ENCODE measurements around the gene CFAP74.

The CFAP74 gene

DNA sequence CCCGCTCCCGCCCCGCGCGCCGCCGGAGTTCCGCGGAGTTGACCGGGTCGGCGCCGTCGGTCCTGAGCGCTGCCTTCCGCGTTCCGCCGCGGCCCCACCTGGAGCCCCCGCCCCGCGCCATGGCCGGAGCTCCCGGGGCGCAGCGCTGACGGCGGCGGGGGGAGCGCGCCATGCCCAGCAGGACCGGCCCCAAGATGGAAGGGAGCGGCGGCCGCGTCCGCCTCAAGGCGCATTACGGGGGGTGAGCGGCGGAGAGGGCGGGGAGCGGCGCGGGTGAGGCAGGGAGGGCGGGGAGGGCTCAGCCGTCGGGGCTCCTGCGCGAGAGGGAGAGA is 46.8 kb upstream of the CFAP74 start:
- no peak overlapping the region for H3K4me3 ChIP-seq (ENCODE audit: low read depth, low read length)
- TF ChIP-seq, protein P1, sequence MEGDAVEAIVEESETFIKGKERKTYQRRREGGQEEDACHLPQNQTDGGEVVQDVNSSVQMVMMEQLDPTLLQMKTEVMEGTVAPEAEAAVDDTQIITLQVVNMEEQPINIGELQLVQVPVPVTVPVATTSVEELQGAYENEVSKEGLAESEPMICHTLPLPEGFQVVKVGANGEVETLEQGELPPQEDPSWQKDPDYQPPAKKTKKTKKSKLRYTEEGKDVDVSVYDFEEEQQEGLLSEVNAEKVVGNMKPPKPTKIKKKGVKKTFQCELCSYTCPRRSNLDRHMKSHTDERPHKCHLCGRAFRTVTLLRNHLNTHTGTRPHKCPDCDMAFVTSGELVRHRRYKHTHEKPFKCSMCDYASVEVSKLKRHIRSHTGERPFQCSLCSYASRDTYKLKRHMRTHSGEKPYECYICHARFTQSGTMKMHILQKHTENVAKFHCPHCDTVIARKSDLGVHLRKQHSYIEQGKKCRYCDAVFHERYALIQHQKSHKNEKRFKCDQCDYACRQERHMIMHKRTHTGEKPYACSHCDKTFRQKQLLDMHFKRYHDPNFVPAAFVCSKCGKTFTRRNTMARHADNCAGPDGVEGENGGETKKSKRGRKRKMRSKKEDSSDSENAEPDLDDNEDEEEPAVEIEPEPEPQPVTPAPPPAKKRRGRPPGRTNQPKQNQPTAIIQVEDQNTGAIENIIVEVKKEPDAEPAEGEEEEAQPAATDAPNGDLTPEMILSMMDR (IDR thresholded peaks at IDR 0.05; ENCODE audit: borderline replicate concordance, insufficient read depth, low read depth, low read length): no peak

DNA sequence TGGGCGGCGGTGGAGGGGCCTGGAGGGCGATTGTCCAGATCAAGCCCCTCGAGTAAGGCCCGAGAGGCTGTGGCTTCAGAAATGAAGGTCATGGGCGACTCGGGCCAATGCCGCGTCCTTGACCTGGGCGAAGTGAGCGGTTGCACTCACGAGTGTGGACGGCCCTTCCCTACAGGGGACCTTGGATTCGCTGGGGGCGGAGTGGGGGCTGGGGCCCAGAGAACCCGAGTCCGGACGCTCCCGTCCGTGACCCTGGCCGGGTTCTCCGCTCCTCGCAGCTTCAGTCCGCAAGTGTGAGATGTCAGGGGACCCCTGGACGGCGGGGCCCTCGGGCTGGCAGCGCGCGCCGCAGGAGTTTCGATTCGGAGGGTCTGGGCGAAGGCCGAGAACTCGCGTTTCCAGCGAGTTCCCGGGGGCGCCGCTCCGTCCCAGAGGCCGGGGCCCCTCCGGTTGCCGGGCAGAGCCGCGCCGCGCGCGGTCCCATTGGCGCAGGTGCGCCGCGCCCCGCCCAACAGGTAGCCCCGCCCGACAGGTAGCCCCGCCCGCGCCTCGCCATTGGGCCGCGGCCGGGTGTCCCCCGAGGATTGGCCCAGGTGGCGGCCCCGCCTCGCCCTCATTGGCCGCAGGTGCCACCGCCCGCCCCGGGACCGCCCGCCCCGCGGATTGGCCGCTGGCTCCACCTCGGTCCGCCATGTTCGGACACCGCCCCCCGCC is 46.3 kb upstream of the CFAP74 start, which contains the start of gene PRKCZ:
TSS of gene PRKCZ (plus strand) at position 694 of the 714 bp plus-strand sequence. CDS start 220 bp downstream, outside the sequence.
- no peak within 1 kb of the TSS for H3K4me3 ChIP-seq (ENCODE audit: low read depth, low read length)
- TF ChIP-seq, protein P1 (IDR thresholded peaks at IDR 0.05; ENCODE audit: borderline replicate concordance, insufficient read depth, low read depth, low read length): no peak

GRCh38 chr1:2049225-2049717 is 45.7 kb upstream of the CFAP74 start:
- TF ChIP-seq, protein P1 (IDR thresholded peaks at IDR 0.05; ENCODE audit: borderline replicate concordance, insufficient read depth, low read depth, low read length): no peak
- H3K4me3 ChIP-seq (ENCODE audit: low read depth, low read length): no peak overlapping the region

DNA sequence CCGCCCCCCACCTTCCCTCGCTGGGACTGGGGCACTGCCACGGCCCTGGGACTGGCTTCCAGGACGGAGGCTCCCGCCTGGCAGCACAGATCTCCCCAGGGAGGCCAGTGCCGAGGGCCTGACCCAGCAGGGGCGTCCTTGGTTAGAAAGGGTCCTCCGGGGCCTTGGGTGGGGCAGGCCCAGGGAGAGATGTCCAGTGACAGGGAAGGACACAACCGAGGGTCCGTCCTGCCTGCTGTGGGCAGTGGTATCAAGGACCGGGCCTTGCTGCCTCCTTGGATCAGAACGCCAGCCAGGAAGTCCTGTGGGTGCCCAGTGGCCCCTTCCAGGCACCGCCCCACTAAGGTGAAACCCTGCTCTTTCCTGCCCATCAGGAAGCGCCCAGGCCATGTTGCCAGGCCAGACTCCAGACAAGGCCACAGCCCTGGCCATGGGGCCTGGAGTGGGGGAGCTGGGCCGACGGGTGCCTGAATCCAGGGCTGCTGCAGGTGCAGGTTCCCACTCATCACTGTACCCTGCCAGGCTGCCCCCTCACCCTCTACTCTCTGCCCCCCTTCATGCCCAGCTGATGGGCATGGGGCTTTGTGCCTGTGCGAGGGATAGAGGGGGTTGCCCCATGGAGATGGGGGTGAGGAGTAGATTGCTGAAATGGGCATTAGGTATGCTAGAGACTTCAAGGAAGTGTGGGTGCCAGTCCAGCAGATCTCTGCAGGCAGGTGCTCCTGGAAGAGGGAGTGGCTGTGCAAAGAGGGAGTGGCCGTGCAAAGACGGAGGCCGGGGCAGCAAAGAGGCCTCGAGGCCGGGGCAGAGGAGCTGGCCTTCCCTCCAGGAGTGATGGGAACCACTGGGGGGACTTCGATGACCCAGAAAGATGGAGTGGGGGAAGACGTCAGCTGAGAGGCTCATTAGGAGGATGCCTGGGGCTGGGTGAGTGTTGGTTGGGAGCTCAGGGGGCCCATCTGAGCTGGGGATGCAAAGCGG is 44.5 kb upstream of the CFAP74 start:
- H3K4me3 ChIP-seq (ENCODE audit: low read depth, low read length): no peak overlapping the region
- TF ChIP-seq, protein P1 (IDR thresholded peaks at IDR 0.05; ENCODE audit: borderline replicate concordance, insufficient read depth, low read depth, low read length): no peak

DNA sequence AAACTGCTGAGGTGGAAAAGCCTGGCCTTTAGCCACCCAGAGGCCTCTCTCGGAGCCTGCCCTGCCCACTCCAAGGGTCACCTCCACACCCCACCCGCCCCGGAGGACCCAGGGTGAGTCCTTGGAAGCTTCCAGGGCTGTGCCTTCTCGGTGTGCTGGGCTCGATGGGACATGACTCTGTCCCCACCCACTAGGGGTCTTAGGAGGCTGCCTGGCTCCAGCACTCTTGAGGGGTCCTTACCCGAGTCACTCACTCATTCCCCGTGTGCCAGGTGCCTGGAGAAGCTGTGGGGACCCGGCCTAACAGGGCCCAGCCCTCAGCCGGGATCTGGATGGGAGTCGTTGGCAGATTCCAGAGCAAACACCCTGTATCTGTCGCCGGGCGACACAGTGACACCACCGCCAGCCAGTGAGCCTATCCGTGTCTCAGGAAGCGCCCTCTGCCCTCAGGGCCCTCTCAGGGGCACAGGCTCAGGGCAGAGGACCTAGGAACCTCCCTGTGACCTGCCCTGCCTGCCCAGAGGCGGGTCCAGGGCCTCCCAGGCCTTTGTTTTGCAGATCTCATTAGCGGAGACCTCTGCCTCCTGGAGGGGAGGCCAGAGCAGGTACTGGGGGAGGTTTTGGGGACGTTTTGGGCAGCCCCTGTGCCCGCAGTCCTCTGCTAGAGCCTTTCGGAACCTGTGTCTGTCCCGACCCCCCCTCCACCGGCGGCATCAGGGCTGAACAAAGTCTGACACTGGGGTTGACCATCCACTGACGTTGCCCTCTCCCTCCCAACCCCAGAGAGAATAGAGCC is 43.6 kb upstream of the CFAP74 start:
- TF ChIP-seq, protein P1 (IDR thresholded peaks at IDR 0.05; ENCODE audit: borderline replicate concordance, insufficient read depth, low read depth, low read length): no peak
- no peak overlapping the region for H3K4me3 ChIP-seq (ENCODE audit: low read depth, low read length)

DNA sequence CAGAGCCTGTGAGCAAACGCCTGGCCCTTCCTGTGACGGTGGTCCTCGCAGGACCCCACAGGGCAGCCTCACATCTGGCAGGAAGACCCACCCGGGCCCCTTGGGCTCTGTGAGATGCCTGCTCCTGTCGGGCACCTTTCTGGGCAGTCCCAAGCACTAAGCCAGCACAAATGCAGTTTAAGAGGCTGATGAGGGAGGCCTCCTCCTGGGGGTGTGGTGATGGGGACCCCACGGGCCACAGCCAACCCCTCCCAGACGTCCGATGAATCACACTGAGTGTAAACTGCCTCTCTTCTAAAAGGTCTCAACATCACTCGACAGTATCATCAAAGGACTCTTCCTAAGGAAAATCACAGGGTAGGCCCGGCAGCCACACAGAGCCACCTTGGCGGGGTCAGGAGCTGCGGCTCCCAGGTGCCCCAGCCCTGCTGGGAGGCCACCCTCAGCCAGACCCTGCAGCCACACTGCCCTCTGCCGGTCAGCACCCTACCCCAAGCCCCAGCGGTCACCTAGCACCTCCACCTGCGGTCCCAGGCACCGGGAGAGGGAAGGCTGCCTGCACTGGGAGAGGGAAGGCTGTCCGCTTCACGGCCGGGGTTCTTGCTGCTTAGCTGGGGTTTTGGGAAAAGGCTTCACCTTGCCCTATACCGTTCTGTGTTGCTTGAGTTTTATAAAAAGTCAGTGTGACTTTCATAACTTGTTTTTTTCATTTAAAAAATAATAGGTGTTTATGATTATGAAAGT is 42.8 kb upstream of the CFAP74 start:
- H3K4me3 ChIP-seq (ENCODE audit: low read depth, low read length): no peak overlapping the region
- TF ChIP-seq, protein P1 (IDR thresholded peaks at IDR 0.05; ENCODE audit: borderline replicate concordance, insufficient read depth, low read depth, low read length): peak; percentile 79
